Astrocyte of the cerebellum (primary cell): ENCODE results near the gene MSX2.

Experiments used
- DNase-seq: peaks from one replicate; pipeline ENCODE4 v3.0.0-alpha.2; 2011; ENCODE audit warnings: low read depth
- H3K4me3 ChIP-seq: 2 replicates; pipeline ENCODE4 v1.5.1; 2011; ENCODE audit warnings: mild to moderate bottlenecking, low read depth, low read length, moderate library complexity
- CTCF ChIP-seq: IDR thresholded peaks from 2 replicates; pipeline ENCODE4 v1.5.1; 2012; ENCODE audit warnings: low read length, low read depth, moderate library complexity, mild to moderate bottlenecking; ENCODE audit errors: missing control alignments
- in situ Hi-C: cut with HindIII; loops from 2 replicates; pipeline ENCODE4 v1.10.0; 2017; ENCODE audit warnings: low sequenced_read_pairs

The MSX2 gene

GRCh38 chr5:174736331-174736721 lies 11.9 kb downstream of the MSX2 start:
- no peak for TF ChIP-seq CTCF
- H3K4me3 ChIP-seq = no peak overlapping the region
- in situ Hi-C loops = no loop called here
- peak; percentile 37 for DNase-seq

GRCh38 chr5:174736777-174737176 lies 12.4 kb downstream of the MSX2 start:
- no peak overlapping the region for H3K4me3 ChIP-seq
- no peak for DNase-seq
- no peak for TF ChIP-seq CTCF
- in situ Hi-C loops = no loop called here

- TF ChIP-seq CTCF = no peak
- H3K4me3 ChIP-seq = no peak overlapping the region
- in situ Hi-C loops = no loop called here
- DNase-seq = no peak
Observed at GRCh38 chr5:174737330-174737729, 12.9 kb downstream of the MSX2 start.

- no peak overlapping the region for H3K4me3 ChIP-seq
- no peak for TF ChIP-seq CTCF
- in situ Hi-C loops = no loop called here
- DNase-seq = no peak
Observed at GRCh38 chr5:174741352-174741751, 17.0 kb downstream of the MSX2 start.

GRCh38 chr5:174744896-174745295 lies 20.5 kb downstream of the MSX2 start:
- no peak for DNase-seq
- in situ Hi-C loops = no loop called here
- H3K4me3 ChIP-seq = no peak overlapping the region
- no peak for TF ChIP-seq CTCF

- no peak for DNase-seq
- no peak overlapping the region for H3K4me3 ChIP-seq
- no peak for TF ChIP-seq CTCF
- in situ Hi-C loops = no loop called here
Observed at GRCh38 chr5:174745590-174746103, 21.3 kb downstream of the MSX2 start.

- in situ Hi-C loops = no loop called here
- TF ChIP-seq CTCF = no peak
- DNase-seq = peak; percentile 28
- peak overlapping the region; percentile 54 for H3K4me3 ChIP-seq
Observed at GRCh38 chr5:174750711-174751110, 26.3 kb downstream of the MSX2 start.
